GM12878 (cell line): ENCODE measurements around the gene EPB41L2. TPM values are rescaled to one million over a fixed set of nuclear protein-coding genes. Genes with fewer than 3 reads are reported as not detected.

Experiments
- ATAC-seq: fragments of 200-7000 bp; cut with Tn5 transposase; 3 replicates; pipeline ENCODE4 v1.9.1; 2020; ENCODE audit warnings: mild to moderate bottlenecking, moderate library complexity
- BruUV-seq: library from RNA; stranded (reverse); fragments of 400-500 nt; replicated peaks from 2 replicates; lab custom pipeline; 2021; lab: Mats Ljungman, UMichigan
- CTCF ChIA-PET: fragments of 300-600 bp; sonication (Branson Sonifier 250); formaldehyde crosslinking; extraction: SDS; loops from one replicate; lab custom pipeline; 2021; ENCODE audit warnings: inconsistent platforms; lab: Yijun Ruan, JAX
- POLR2A ChIA-PET: fragments of 350-600 bp; formaldehyde crosslinking; extraction: SDS; loops from one replicate; lab custom pipeline; 2021; ENCODE audit warnings: inconsistent platforms; lab: Charles Lee
- RAD21 ChIA-PET: fragments of 300-600 bp; sonication (Branson Sonifier 250); formaldehyde crosslinking; loops from one replicate; lab custom pipeline; 2023; ENCODE audit warnings: antibody characterized with exemption; ENCODE audit not compliant: unreplicated experiment; lab: Charles Lee
- SMC1A ChIA-PET: fragments of 300-600 bp; sonication (Branson Sonifier 250); formaldehyde crosslinking; loops from one replicate; lab custom pipeline; 2023; ENCODE audit not compliant: unreplicated experiment, uncharacterized antibody; lab: Charles Lee
- DNase-seq: peaks from one replicate; pipeline ENCODE4 v3.0.0-alpha.2; 2011; ENCODE audit warnings: low read depth, low spot score
- FAIRE-seq: peaks from 3 replicates; lab custom pipeline; 2011; peaks lifted over from hg19 to GRCh38; lab: Jason Lieb, UNC
- H2AFZ ChIP-seq: 2 replicates; pipeline ENCODE4 v1.6.0; 2011; ENCODE audit warnings: low read depth, low read length, control low read depth; ENCODE audit not compliant: control insufficient read depth
- H3K27ac ChIP-seq: 2 replicates; pipeline ENCODE4 v1.5.1; 2011; ENCODE audit warnings: control low read depth; ENCODE audit not compliant: control insufficient read depth, insufficient read depth
- H3K27me3 ChIP-seq, 2 experiments: replicated peaks in 1 of 2; 2 replicates each; pipeline versions ENCODE4 v1.6.0 to v1.6.1; 2011; ENCODE audit warnings: low read length in 1 of 2; ENCODE audit not compliant: control insufficient read depth in 2 of 2, insufficient read depth in 2 of 2
- H3K36me3 ChIP-seq, 2 experiments: 2 replicates each; pipeline ENCODE4 v1.5.1; 2011; ENCODE audit warnings: low read length in 1 of 2; ENCODE audit not compliant: control insufficient read depth in 2 of 2, insufficient read depth in 2 of 2
- H3K4me1 ChIP-seq: 2 replicates; pipeline ENCODE4 v1.6.1; 2011; ENCODE audit warnings: mild to moderate bottlenecking, low read length, moderate library complexity, mixed read lengths; ENCODE audit not compliant: control insufficient read depth, insufficient read depth
- H3K4me2 ChIP-seq: 2 replicates; pipeline ENCODE4 v1.6.0; 2011; ENCODE audit warnings: control low read depth; ENCODE audit not compliant: control insufficient read depth, insufficient read depth
- H3K4me3 ChIP-seq: fragments of 200-600 bp; sonication (generic); 2 replicates; pipeline ENCODE4 v1.5.1; 2016
- H3K79me2 ChIP-seq: 2 replicates; pipeline ENCODE4 v1.6.0; 2011; ENCODE audit warnings: low read length; ENCODE audit not compliant: control insufficient read depth, insufficient read depth
- H3K9ac ChIP-seq: 2 replicates; pipeline ENCODE4 v1.8.0; 2011; ENCODE audit warnings: low read length, control low read depth, mixed read lengths; ENCODE audit not compliant: control insufficient read depth, insufficient read depth
- H3K9me3 ChIP-seq: replicated peaks from 3 replicates; pipeline ENCODE4 v1.5.1; 2011; ENCODE audit warnings: mild to moderate bottlenecking, low read length; ENCODE audit not compliant: control insufficient read depth, insufficient read depth
- H4K20me1 ChIP-seq: 2 replicates; pipeline ENCODE4 v1.6.0; 2011; ENCODE audit not compliant: control insufficient read depth, insufficient read depth
- ATF2 ChIP-seq: IDR thresholded peaks from 2 replicates; pipeline ENCODE4 v1.6.1; 2012; ENCODE audit warnings: low read length, inconsistent platforms
- BRCA1 ChIP-seq: IDR thresholded peaks from 2 replicates; pipeline ENCODE4 v1.6.1; 2011; ENCODE audit warnings: low read depth, low read length, improper control_type of control experiment
- HCFC1 ChIP-seq: fragments of 150-350 bp; IDR thresholded peaks from 2 replicates; pipeline ENCODE4 v1.6.1; 2014; ENCODE audit warnings: low read length
- HDAC6 ChIP-seq: fragments of 200-600 bp; sonication (generic); IDR thresholded peaks from one replicate; pipeline ENCODE4 v1.8.0; 2017; ENCODE audit warnings: antibody characterized with exemption; ENCODE audit not compliant: unreplicated experiment
- MTA3 ChIP-seq: IDR thresholded peaks from 2 replicates; pipeline ENCODE4 v1.6.1; 2012; ENCODE audit warnings: low read length, inconsistent platforms, borderline replicate concordance
- NFYA ChIP-seq: IDR thresholded peaks from 2 replicates; pipeline ENCODE4 v1.6.1; 2011; ENCODE audit warnings: low read depth, mild to moderate bottlenecking, low read length, improper control_type of control experiment, borderline replicate concordance
- NR2C1 ChIP-seq: fragments of 450-650 bp; IDR thresholded peaks from 2 replicates; pipeline ENCODE4 v1.6.1; 2017; ENCODE audit warnings: antibody characterized with exemption, mild to moderate bottlenecking, moderate library complexity
- RB1 ChIP-seq: fragments of 450-650 bp; formaldehyde crosslinking; IDR thresholded peaks from 2 replicates; pipeline ENCODE4 v1.6.1; 2017; ENCODE audit warnings: mild to moderate bottlenecking, borderline replicate concordance
- SIN3A ChIP-seq: IDR thresholded peaks from 2 replicates; pipeline ENCODE4 v1.6.1; 2012; ENCODE audit warnings: low read depth, low read length, improper control_type of control experiment
- ZNF622 ChIP-seq: fragments of 450-650 bp; IDR thresholded peaks from 2 replicates; pipeline ENCODE4 v1.6.1; 2017; ENCODE audit warnings: mild to moderate bottlenecking, inconsistent platforms
- WGBS: methylation state at CpG from one replicate; pipeline ENCODE4 v1.1.6; 2016; ENCODE audit warnings: low lambda C conversion rate; ENCODE audit not compliant: insufficient replicate concordance, insufficient coverage; ENCODE audit errors: missing lambda C conversion rate; 5-methylcytosine and 5-hydroxymethylcytosine counted together
- in situ Hi-C: fragments of 300-500 bp; cut with MboI; formaldehyde crosslinking; loops from 9 replicates; pipeline ENCODE4 v1.14.3; 2018; ENCODE audit warnings: mixed read lengths
- intact Hi-C: fragments of 100-400 bp; cut with micrococcal nuclease; formaldehyde crosslinking; loops from one replicate; pipeline ENCODE4 v1.14.2; 2022; ENCODE audit not compliant: unreplicated experiment
- polyA plus RNA-seq, 11 experiments: library from polyadenylated mRNA; depleted of rRNA in 4 of 11; unstranded in 6 of 11; stranded (reverse) in 5 of 11; fragments of >200 nt; fragmentation: Nextera tagmentation in 4 of 11; fragmentation: Illumina TruSeq in 1 of 11; extraction: Ambion mirVana in 4 of 11; extraction: Trizol in 1 of 11; gene quantifications; 1 replicate in 1 of 11; 2 replicates in 10 of 11; pipeline versions ENCODE4 v1.2.1 to v1.2.3, GENCODE V29; 2011 to 2016; ENCODE audit warnings: inconsistent platforms in 2 of 11, missing spikeins in 2 of 11, low read depth in 1 of 11
- total RNA-seq, 4 experiments: library from RNA; depleted of rRNA in 3 of 4; stranded (reverse); fragments of >200 nt in 3 of 4; fragmentation: Illumina TruSeq in 1 of 4; extraction: Trizol in 1 of 4; gene quantifications; 2 replicates each; pipeline versions ENCODE4 v1.2.1 to v1.2.3, GENCODE V29; 2013 to 2021

EPB41L2 gene
- total and polyA plus RNA-seq, 10 of the 15 experiments (the other 5 are each of a cell fraction or from before 2014, with no cell fraction given) = 7.4 to 41.6 (median 19.0) TPM

GRCh38 chr6:130859161-130859867 is 203.7 kb downstream of the EPB41L2 start:
- no peaks in the 10 kb centered on the region for H4K20me1 ChIP-seq
- no peak for FAIRE-seq
- no peak overlapping the region for H2AFZ ChIP-seq
- peaks cover 0 to 4% of the 10 kb centered on the region in 2 experiments; a peak in 2 of 4 replicates for H3K36me3 ChIP-seq
- no peak for DNase-seq
- intact Hi-C loops (no loop called here), in situ Hi-C loops (no loop called here)
- no peaks in the 10 kb centered on the region for H3K9me3 ChIP-seq
- no peaks in the 10 kb centered on the region for H3K27me3 ChIP-seq
- no peak overlapping the region for H3K4me2 ChIP-seq
- POLR2A ChIA-PET = no interaction called here
- no peaks in the 10 kb centered on the region for H3K79me2 ChIP-seq
- CTCF ChIA-PET = interaction anchor here (1.0 kb wide), 1 partner anchor 12 kb away, joined by 3 read pairs; no protein-coding TSS in a partner anchor
- H3K4me1 ChIP-seq = no peaks in the 10 kb centered on the region
- no peak overlapping the region for H3K27ac ChIP-seq
- SMC1A ChIA-PET = interaction anchor here (0.6 to 2.2 kb wide), 3 partner anchors 12 to 650 kb away, joined by 3 to 5 read pairs (median 4); no protein-coding TSS in a partner anchor
- H3K9ac ChIP-seq = no peak overlapping the region
- RAD21 ChIA-PET = no interaction called here
- ATAC-seq = no peak
- 90% methylated on average over 11 of the region's 11 CpGs for WGBS
- H3K4me3 ChIP-seq = no peak overlapping the region
- TF ChIP-seq HCFC1 = no peak
- TF ChIP-seq MTA3 = no peak
- no peak for TF ChIP-seq NFYA
- TF ChIP-seq HDAC6 = no peak
- no peak for TF ChIP-seq BRCA1
- no peak for TF ChIP-seq NR2C1
- TF ChIP-seq ZNF622 = no peak
- no peak for TF ChIP-seq SIN3A
- no peak for TF ChIP-seq ATF2
- TF ChIP-seq RB1 = no peak
- TF ChIP-seq, all 136 proteins: peak for 0
- BruUV-seq = no TSS peak
